ENCODE measurements around the gene PSG2. TPM values are rescaled to one million over a fixed set of nuclear protein-coding genes. Genes with fewer than 3 reads are reported as not detected.
"Not testable (repeated sequence)": the region's sequence is repeated elsewhere in the genome, so short reads cannot be mapped to it uniquely, and the experiment has no call there.

PSG2 gene
- total RNA-seq, 1 donor from 2014 or later, result not detected

- H3K36me3 ChIP-seq (ENCODE audit: control insufficient read depth, insufficient read depth, low read length); H3K4me3 ChIP-seq (ENCODE audit: low read depth, low read length); H3K27me3 ChIP-seq (ENCODE audit: control insufficient read depth, insufficient read depth, low read length); FAIRE-seq: not testable (repeated sequence)
- TF ChIP-seq, protein P1, sequence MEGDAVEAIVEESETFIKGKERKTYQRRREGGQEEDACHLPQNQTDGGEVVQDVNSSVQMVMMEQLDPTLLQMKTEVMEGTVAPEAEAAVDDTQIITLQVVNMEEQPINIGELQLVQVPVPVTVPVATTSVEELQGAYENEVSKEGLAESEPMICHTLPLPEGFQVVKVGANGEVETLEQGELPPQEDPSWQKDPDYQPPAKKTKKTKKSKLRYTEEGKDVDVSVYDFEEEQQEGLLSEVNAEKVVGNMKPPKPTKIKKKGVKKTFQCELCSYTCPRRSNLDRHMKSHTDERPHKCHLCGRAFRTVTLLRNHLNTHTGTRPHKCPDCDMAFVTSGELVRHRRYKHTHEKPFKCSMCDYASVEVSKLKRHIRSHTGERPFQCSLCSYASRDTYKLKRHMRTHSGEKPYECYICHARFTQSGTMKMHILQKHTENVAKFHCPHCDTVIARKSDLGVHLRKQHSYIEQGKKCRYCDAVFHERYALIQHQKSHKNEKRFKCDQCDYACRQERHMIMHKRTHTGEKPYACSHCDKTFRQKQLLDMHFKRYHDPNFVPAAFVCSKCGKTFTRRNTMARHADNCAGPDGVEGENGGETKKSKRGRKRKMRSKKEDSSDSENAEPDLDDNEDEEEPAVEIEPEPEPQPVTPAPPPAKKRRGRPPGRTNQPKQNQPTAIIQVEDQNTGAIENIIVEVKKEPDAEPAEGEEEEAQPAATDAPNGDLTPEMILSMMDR (IDR thresholded peaks at IDR 0.05; ENCODE audit: insufficient read depth, low read length, severe bottlenecking), result peak; percentile 60
- DNase-seq (ENCODE audit: low read depth), result peak; percentile 53
Observed at GRCh38 chr19:43031645-43032044, 50.9 kb downstream of the PSG2 start.

- no peaks in the 10 kb centered on the region for H3K36me3 ChIP-seq (ENCODE audit: control insufficient read depth, insufficient read depth, low read length)
- TF ChIP-seq, protein P1 (IDR thresholded peaks at IDR 0.05; ENCODE audit: insufficient read depth, low read length, severe bottlenecking), result no peak
- FAIRE-seq (no peak), DNase-seq (ENCODE audit: low read depth) (no peak)
- H3K27me3 ChIP-seq (ENCODE audit: control insufficient read depth, insufficient read depth, low read length), result no peaks in the 10 kb centered on the region
- H3K4me3 ChIP-seq (ENCODE audit: low read depth, low read length), result no peak overlapping the region
Observed at GRCh38 chr19:43028866-43029265, 53.6 kb downstream of the PSG2 start.

GRCh38 chr19:43027985-43028384 is 54.5 kb downstream of the PSG2 start:
- H3K27me3 ChIP-seq (ENCODE audit: control insufficient read depth, insufficient read depth, low read length); FAIRE-seq; H3K4me3 ChIP-seq (ENCODE audit: low read depth, low read length); H3K36me3 ChIP-seq (ENCODE audit: control insufficient read depth, insufficient read depth, low read length): not testable (repeated sequence)
- peak; percentile 4 for DNase-seq (ENCODE audit: low read depth)
- TF ChIP-seq, protein P1 (IDR thresholded peaks at IDR 0.05; ENCODE audit: insufficient read depth, low read length, severe bottlenecking), result peak; percentile 60

DNA sequence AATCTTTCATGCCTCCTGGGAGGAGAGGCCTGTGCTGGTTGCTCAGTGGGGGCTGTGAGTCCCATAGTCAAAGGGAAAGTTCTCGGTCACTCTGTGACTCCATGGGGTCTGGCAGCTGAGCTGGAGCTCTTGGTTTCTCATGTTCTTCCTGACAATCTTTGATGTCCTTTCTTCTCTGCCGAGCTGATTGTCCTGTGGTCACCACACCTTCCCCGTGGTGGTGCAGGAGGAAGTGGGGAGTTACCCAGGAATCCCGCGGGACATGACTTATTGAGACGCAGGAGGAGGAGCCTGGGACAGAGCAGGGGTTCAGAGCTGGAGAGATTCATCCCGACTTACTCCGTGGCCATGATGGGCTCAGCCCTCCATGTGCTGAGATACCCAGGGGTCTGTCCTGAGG is 55.4 kb downstream of the PSG2 start:
- not testable (repeated sequence) for H3K36me3 ChIP-seq (ENCODE audit: control insufficient read depth, insufficient read depth, low read length); H3K4me3 ChIP-seq (ENCODE audit: low read depth, low read length); DNase-seq (ENCODE audit: low read depth); H3K27me3 ChIP-seq (ENCODE audit: control insufficient read depth, insufficient read depth, low read length); FAIRE-seq

GRCh38 chr19:43026369-43026768 is 56.1 kb downstream of the PSG2 start, which contains the start of gene PSG11:
PSG11 (minus strand) TSS chr19:43026469; CDS start chr19:43026372, 97 bp downstream.
- H3K4me3 ChIP-seq (ENCODE audit: low read depth, low read length); H3K27me3 ChIP-seq (ENCODE audit: control insufficient read depth, insufficient read depth, low read length); DNase-seq (ENCODE audit: low read depth); FAIRE-seq; H3K36me3 ChIP-seq (ENCODE audit: control insufficient read depth, insufficient read depth, low read length): not testable (repeated sequence)

- DNase-seq (ENCODE audit: low read depth), result peak; percentile 92
- H3K36me3 ChIP-seq (ENCODE audit: control insufficient read depth, insufficient read depth, low read length); H3K27me3 ChIP-seq (ENCODE audit: control insufficient read depth, insufficient read depth, low read length); H3K4me3 ChIP-seq (ENCODE audit: low read depth, low read length); FAIRE-seq: not testable (repeated sequence)
Observed at GRCh38 chr19:43022098-43022497, 60.4 kb downstream of the PSG2 start.

DNA sequence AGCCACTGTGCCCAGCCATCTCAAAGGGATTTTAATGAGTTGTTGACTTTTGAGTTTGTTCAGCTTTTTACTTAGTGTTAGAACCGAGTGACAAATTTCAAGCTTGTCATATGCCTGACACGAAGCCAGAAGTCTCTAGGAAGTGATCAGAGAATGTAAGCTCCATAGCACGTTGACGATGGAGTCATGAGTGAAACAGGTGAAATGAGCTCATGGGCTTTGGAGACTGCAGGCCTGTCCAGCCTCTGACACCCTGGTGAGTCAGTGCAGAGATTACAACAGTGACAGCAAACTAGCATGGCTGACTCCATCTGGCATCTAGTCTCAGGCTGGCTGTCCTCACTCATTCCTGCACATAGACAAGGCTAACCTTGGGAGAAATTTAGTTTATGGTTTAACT is 60.9 kb downstream of the PSG2 start:
- not testable (repeated sequence) for H3K4me3 ChIP-seq (ENCODE audit: low read depth, low read length); H3K36me3 ChIP-seq (ENCODE audit: control insufficient read depth, insufficient read depth, low read length); FAIRE-seq; H3K27me3 ChIP-seq (ENCODE audit: control insufficient read depth, insufficient read depth, low read length)
- DNase-seq (ENCODE audit: low read depth), result peak; percentile 96

DNA sequence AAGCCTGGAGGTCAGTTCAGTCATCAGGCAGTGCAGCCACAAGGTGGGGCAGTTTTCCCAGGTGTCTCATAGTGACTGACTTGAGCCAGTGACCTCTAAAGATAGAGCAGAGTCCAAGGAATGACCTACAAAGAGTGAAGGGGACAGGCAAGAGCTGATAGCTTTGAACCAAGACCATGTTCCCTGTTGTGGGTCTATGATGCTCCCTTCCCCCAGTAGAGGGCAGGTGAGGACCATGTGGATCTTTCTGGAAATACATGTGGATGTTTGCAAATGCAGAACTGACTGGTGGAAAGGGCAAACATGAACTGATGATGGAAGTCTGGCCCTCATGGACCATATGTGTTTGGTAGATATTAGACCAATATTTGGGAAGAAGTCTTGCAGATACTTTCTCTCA is 62.9 kb downstream of the PSG2 start:
- not testable (repeated sequence) for H3K27me3 ChIP-seq (ENCODE audit: control insufficient read depth, insufficient read depth, low read length); H3K4me3 ChIP-seq (ENCODE audit: low read depth, low read length); FAIRE-seq; H3K36me3 ChIP-seq (ENCODE audit: control insufficient read depth, insufficient read depth, low read length)
- peak; percentile 36 for DNase-seq (ENCODE audit: low read depth)
- TF ChIP-seq, protein P1 (IDR thresholded peaks at IDR 0.05; ENCODE audit: insufficient read depth, low read length, severe bottlenecking), result peak; percentile 37

Data from bronchial epithelial cell (primary cell).